ENCODE results near the gene ZNF280C.
"Not testable (repeated sequence)": the region's sequence is repeated elsewhere in the genome, so short reads cannot be mapped to it uniquely, and the experiment has no call there.

ZNF280C gene

GRCh38 chrX:130268449-130269170, at the start of gene ZNF280C:
ZNF280C (minus strand) TSS chrX:130268899; CDS start chrX:130260449, 8,450 bp downstream.
- peak; percentile 83 to 84 for DNase-seq (ENCODE audit: low read depth in 2 of 2)

GRCh38 chrX:130304587-130305368, 36.1 kb upstream of the ZNF280C start:
- DNase-seq (ENCODE audit: low read depth in 2 of 2), result no peak

- no peak for DNase-seq (ENCODE audit: low read depth in 2 of 2)
Measured at GRCh38 chrX:130301977-130302376, 33.3 kb upstream of the ZNF280C start.

GRCh38 chrX:130301405-130301804, 32.7 kb upstream of the ZNF280C start:
- no peak for DNase-seq (ENCODE audit: low read depth in 2 of 2)

- no peak for DNase-seq (ENCODE audit: low read depth in 2 of 2)
Measured at GRCh38 chrX:130300010-130300282, 31.2 kb upstream of the ZNF280C start.

GRCh38 chrX:130299279-130300009, 30.7 kb upstream of the ZNF280C start:
- no peak for DNase-seq (ENCODE audit: low read depth in 2 of 2)

GRCh38 chrX:130296743-130297142, 28.0 kb upstream of the ZNF280C start:
- no peak for DNase-seq (ENCODE audit: low read depth in 2 of 2)

GRCh38 chrX:130296297-130296678, 27.6 kb upstream of the ZNF280C start:
- no peak for DNase-seq (ENCODE audit: low read depth in 2 of 2)

- no peak for DNase-seq (ENCODE audit: low read depth in 2 of 2)
Measured at GRCh38 chrX:130295519-130296296, 27.0 kb upstream of the ZNF280C start.

- no peak for DNase-seq (ENCODE audit: low read depth in 2 of 2)
Measured at GRCh38 chrX:130287071-130287770, 18.5 kb upstream of the ZNF280C start.

- DNase-seq (ENCODE audit: low read depth in 2 of 2), result no peak
Measured at GRCh38 chrX:130285710-130286109, 17.0 kb upstream of the ZNF280C start.

- DNase-seq (ENCODE audit: low read depth in 2 of 2), result no peak
Measured at GRCh38 chrX:130285069-130285620, 16.4 kb upstream of the ZNF280C start.

GRCh38 chrX:130282151-130282550, 13.5 kb upstream of the ZNF280C start:
- DNase-seq (ENCODE audit: low read depth in 2 of 2), result no peak

- no peak for DNase-seq (ENCODE audit: low read depth in 2 of 2)
Measured at GRCh38 chrX:130280901-130281300, 12.2 kb upstream of the ZNF280C start.

- DNase-seq (ENCODE audit: low read depth in 2 of 2), result not testable (repeated sequence)
Measured at GRCh38 chrX:130272253-130272652, 3.6 kb upstream of the ZNF280C start.

- DNase-seq (ENCODE audit: low read depth in 2 of 2), result not testable (repeated sequence)
Measured at GRCh38 chrX:130269391-130269790, 692 bp upstream of the ZNF280C start.

- DNase-seq (ENCODE audit: low read depth in 2 of 2), result peak in 1 of 2 donors; percentile 1
Measured at GRCh38 chrX:130267956-130268448, 697 bp downstream of the ZNF280C start.

- DNase-seq (ENCODE audit: low read depth in 2 of 2), result no peak
Measured at GRCh38 chrX:130264573-130264972, 4.1 kb downstream of the ZNF280C start.

- DNase-seq (ENCODE audit: low read depth in 2 of 2), result no peak
Measured at GRCh38 chrX:130263016-130263415, 5.7 kb downstream of the ZNF280C start.

- DNase-seq (ENCODE audit: low read depth in 2 of 2), result no peak
Measured at GRCh38 chrX:130262231-130262630, 6.5 kb downstream of the ZNF280C start.

All from activated CD4-positive, alpha-beta T cell treated with anti-CD3 and anti-CD28 coated beads for 24 hours (primary cell).